ENCODE data around the gene DPP9.

The DPP9 gene

GRCh38 chr19:4745986-4746385, 22.3 kb upstream of the DPP9 start:
- no peak for TF ChIP-seq EP300 (IDR thresholded peaks at IDR 0.05; ENCODE audit: borderline replicate concordance)
- no peak for TF ChIP-seq TEAD4 (IDR thresholded peaks at IDR 0.05)

DNA sequence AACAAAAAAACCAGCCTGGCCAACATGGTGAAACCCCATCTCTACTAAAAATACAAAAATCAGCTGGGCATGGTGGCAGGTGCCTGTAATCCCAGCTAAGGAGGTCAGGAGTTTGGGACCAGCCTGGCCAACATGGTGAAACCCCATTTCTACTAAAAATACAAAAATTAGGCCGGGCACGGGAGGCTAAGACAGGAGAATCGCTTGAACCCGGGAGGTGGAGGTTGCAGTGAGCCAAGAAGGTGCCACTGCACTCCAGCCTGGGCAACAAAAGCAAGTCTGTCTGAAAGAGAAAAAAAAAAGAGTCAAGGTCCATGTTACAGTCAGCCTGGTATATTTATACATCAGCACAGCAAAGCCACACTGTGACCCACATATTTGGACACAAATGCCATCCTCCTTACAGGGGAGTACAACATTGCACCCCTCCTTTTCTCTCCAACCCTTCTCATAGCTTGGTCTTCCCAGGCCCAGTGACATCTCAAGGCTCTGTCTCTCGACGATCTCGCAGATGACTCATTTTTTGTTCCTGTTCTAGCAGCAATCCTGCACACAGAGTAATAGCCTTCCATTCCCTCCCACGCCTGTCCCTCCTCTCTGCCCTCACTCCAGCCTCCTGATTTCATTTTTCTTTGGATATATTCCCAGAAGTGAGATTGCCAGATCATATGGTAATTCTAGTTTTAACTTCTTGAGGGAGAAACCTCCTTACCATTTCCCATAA, 21.0 kb upstream of the DPP9 start:
- TF ChIP-seq CEBPB (IDR thresholded peaks at IDR 0.05): no peak
- TF ChIP-seq ZBTB7A (IDR thresholded peaks at IDR 0.05; ENCODE audit: low read depth): no peak
- TF ChIP-seq, protein P1, sequence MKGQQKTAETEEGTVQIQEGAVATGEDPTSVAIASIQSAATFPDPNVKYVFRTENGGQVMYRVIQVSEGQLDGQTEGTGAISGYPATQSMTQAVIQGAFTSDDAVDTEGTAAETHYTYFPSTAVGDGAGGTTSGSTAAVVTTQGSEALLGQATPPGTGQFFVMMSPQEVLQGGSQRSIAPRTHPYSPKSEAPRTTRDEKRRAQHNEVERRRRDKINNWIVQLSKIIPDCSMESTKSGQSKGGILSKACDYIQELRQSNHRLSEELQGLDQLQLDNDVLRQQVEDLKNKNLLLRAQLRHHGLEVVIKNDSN (IDR thresholded peaks at IDR 0.05): no peak
- TF ChIP-seq FOXM1 (IDR thresholded peaks at IDR 0.05; ENCODE audit: borderline replicate concordance, low read depth): no peak
- TF ChIP-seq YY1 (IDR thresholded peaks at IDR 0.05; ENCODE audit: low read depth): no peak
- TF ChIP-seq EGR1 (IDR thresholded peaks at IDR 0.05): no peak

- no peak for TF ChIP-seq RAD21 (IDR thresholded peaks at IDR 0.05; ENCODE audit: low read depth)
- no peak for TF ChIP-seq YY1 (IDR thresholded peaks at IDR 0.05; ENCODE audit: low read depth)
- no peak for TF ChIP-seq TCF12 (IDR thresholded peaks at IDR 0.05; ENCODE audit: low read depth)
- TF ChIP-seq CEBPB (IDR thresholded peaks at IDR 0.05): no peak
- no peak for TF ChIP-seq CREB1 (IDR thresholded peaks at IDR 0.05; ENCODE audit: low read depth)
- no peak for TF ChIP-seq REST (IDR thresholded peaks at IDR 0.05; ENCODE audit: low read depth)
- TF ChIP-seq FOXM1 (IDR thresholded peaks at IDR 0.05; ENCODE audit: borderline replicate concordance, low read depth): no peak
- no peak for TF ChIP-seq MAX (IDR thresholded peaks at IDR 0.05)
- no peak for TF ChIP-seq TEAD4 (IDR thresholded peaks at IDR 0.05)
- TF ChIP-seq ZBTB7A (IDR thresholded peaks at IDR 0.05; ENCODE audit: low read depth): no peak
- no peak for TF ChIP-seq EP300 (IDR thresholded peaks at IDR 0.05; ENCODE audit: borderline replicate concordance)
- no peak for TF ChIP-seq TAF1 (IDR thresholded peaks at IDR 0.05; ENCODE audit: low read depth)
- TF ChIP-seq, protein P1 (IDR thresholded peaks at IDR 0.05): no peak
- no peak for TF ChIP-seq EGR1 (IDR thresholded peaks at IDR 0.05)
- TF ChIP-seq NFIC (IDR thresholded peaks at IDR 0.05): no peak
Measured at GRCh38 chr19:4742723-4743646, 19.3 kb upstream of the DPP9 start.

- TF ChIP-seq, protein P1 (IDR thresholded peaks at IDR 0.05): no peak
- no peak for TF ChIP-seq TCF12 (IDR thresholded peaks at IDR 0.05; ENCODE audit: low read depth)
- TF ChIP-seq TAF1 (IDR thresholded peaks at IDR 0.05; ENCODE audit: low read depth): no peak
- no peak for TF ChIP-seq REST (IDR thresholded peaks at IDR 0.05; ENCODE audit: low read depth)
- no peak for TF ChIP-seq EGR1 (IDR thresholded peaks at IDR 0.05)
Measured at GRCh38 chr19:4740092-4740491, 16.4 kb upstream of the DPP9 start.

DNA sequence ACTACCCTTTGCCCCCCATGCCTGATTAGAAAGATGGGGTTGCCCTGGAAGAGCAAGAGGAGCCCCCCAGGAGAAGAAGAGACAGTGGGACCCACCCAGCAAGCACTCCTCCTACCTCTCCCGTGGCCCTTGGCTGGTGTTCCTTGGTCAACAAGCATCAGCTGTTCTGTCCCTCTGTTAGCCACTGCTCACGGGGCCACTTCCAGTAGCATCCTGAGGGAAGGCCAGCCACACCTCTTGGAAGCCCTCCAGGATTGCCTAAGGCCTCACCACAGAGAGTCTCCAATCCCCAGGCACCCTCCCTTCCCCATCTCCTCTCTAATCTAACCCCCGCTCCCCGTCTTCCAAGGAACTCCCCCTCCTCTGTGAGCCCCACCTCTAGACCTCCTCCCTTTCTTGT, 15.1 kb upstream of the DPP9 start:
- TF ChIP-seq NFIC (IDR thresholded peaks at IDR 0.05) (no peak), FOXM1 (IDR thresholded peaks at IDR 0.05; ENCODE audit: borderline replicate concordance, low read depth) (no peak), CEBPB (IDR thresholded peaks at IDR 0.05) (no peak), MAX (IDR thresholded peaks at IDR 0.05) (no peak), REST (IDR thresholded peaks at IDR 0.05; ENCODE audit: low read depth) (no peak), TCF12 (IDR thresholded peaks at IDR 0.05; ENCODE audit: low read depth) (no peak), EGR1 (IDR thresholded peaks at IDR 0.05) (no peak), YY1 (IDR thresholded peaks at IDR 0.05; ENCODE audit: low read depth) (no peak), ZBTB7A (IDR thresholded peaks at IDR 0.05; ENCODE audit: low read depth) (no peak), TEAD4 (IDR thresholded peaks at IDR 0.05) (no peak), RAD21 (IDR thresholded peaks at IDR 0.05; ENCODE audit: low read depth) (no peak)
